ENCODE results near the gene RPL36. TPM values are rescaled to one million over a fixed set of nuclear protein-coding genes. Genes with fewer than 3 reads are reported as not detected.

Gene RPL36
- total and polyA plus RNA-seq, 2 of the 8 experiments (the other 6 are each of a cell fraction or from before 2014, with no cell fraction given): 951 to 1,075 TPM

DNA sequence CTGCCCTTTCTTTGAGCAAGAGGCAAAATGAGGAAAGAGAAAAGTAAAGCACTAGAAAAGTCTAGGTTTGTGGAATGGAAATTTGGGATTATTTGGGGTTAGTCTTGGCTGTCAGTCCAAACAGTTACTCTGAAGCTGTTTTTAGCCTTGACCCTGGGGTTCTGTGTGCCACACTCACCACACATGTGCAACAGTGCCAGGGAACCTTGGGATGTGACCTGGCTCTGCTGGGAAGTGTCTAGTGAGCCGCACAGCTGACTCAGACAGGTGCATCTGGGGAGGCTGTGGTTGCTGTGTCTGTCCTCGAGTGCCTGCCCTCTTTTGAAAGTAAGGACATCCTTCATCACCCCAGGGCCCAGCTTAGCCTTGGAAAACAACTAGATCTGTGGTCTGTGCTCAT is 25.6 kb upstream of the RPL36 start:
- Histone ChIP-seq H3K9me3 (ENCODE audit: insufficient read depth in 2 of 2, low read depth in 1 of 2, low read length in 1 of 2) (no peaks in the 10 kb centered on the region), H3K23me2 (ENCODE audit: low read depth, low read length) (no peaks in the 10 kb centered on the region), H3K18ac (ENCODE audit: extremely low read depth, low read length) (no peak overlapping the region), H4K91ac (replicated peaks; ENCODE audit: insufficient read length, low read length) (no peak overlapping the region), H3K56ac (replicated peaks; ENCODE audit: insufficient read length, low read depth, low read length) (no peak overlapping the region), H4K8ac (ENCODE audit: extremely low read depth, insufficient read depth, low read length) (no peak overlapping the region), H2AK5ac (ENCODE audit: low read depth, low read length) (no peak overlapping the region), H4K20me1 (replicated peaks in 1 of 2; ENCODE audit: control insufficient read depth in 1 of 2, insufficient read depth in 2 of 2, low read length in 2 of 2) (peaks cover 3 to 12% of the 10 kb centered on the region in 2 experiments), H4K5ac (ENCODE audit: insufficient read length, low read depth, low read length) (no peak overlapping the region), H2BK20ac (ENCODE audit: low read length) (no peak overlapping the region), H2BK12ac (ENCODE audit: low read depth, low read length) (no peak overlapping the region), H3K36me3 (ENCODE audit: control insufficient read depth in 2 of 4, insufficient read depth in 4 of 4, low read length in 3 of 4) (peaks cover 47 to 94% (median 69%) of the 10 kb centered on the region in 4 experiments), H2BK15ac (ENCODE audit: low read length) (no peak overlapping the region), H3K79me2 (ENCODE audit: control insufficient read depth in 1 of 2, insufficient read depth in 2 of 2, low read length in 2 of 2) (no peaks in the 10 kb centered on the region), H2BK5ac (ENCODE audit: low read depth, low read length) (no peak overlapping the region), H3K79me1 (ENCODE audit: low read depth, low read length) (peaks cover 3% of the 10 kb centered on the region; the same call in 1 of the 2 replicates), H3K14ac (ENCODE audit: insufficient read length) (no peak overlapping the region), H3K4me1 (replicated peaks in 1 of 4; ENCODE audit: control insufficient read depth in 3 of 4, insufficient read depth in 4 of 4, low read length in 3 of 4) (peaks cover 0 to 9% (median 5%) of the 10 kb centered on the region in 4 experiments; a peak in 5 of 7 replicates), H3K27me3 (replicated peaks in 1 of 4; ENCODE audit: control insufficient read depth in 3 of 4, extremely low read depth in 1 of 4, insufficient read depth in 3 of 4, low read length in 3 of 4) (no peaks in the 10 kb centered on the region), H3K4ac (replicated peaks; ENCODE audit: insufficient read length, low read depth, low read length) (no peak overlapping the region), H3K9ac (replicated peaks in 1 of 4; ENCODE audit: extremely low read depth in 1 of 4, low read depth in 3 of 4, low read length in 3 of 4) (no peak overlapping the region), H3K4me3 (ENCODE audit: extremely low read depth in 1 of 4, insufficient read depth in 2 of 4, low read depth in 3 of 4, low read length in 4 of 4) (no peak overlapping the region), H3K4me2 (ENCODE audit: insufficient read depth in 1 of 2, low read depth in 2 of 2, low read length in 2 of 2) (no peak overlapping the region), H3K23ac (ENCODE audit: insufficient read length) (no peak overlapping the region), H2AFZ (ENCODE audit: low read length) (no peak overlapping the region), H3K27ac (ENCODE audit: low read depth, low read length) (no peak overlapping the region), H2BK120ac (replicated peaks; ENCODE audit: low read depth, low read length) (no peak overlapping the region)
- DNase-seq (ENCODE audit: low read depth in 1 of 2, low spot score in 2 of 2) (no peak), FAIRE-seq (no peak)
- CTCF ChIA-PET (ENCODE audit: partially characterized antibody): interaction anchor here (1.1 to 1.5 kb wide), 2 partner anchors 25 to 60 kb away, joined by 3 to 6 read pairs; partner anchors contain the start of gene RPL36
- WGBS, 2 experiments (ENCODE audit: extremely low coverage in 1 of 2, insufficient coverage in 1 of 2, insufficient read length in 1 of 2, insufficient replicate concordance in 2 of 2, low coverage in 1 of 2, low lambda C conversion rate in 2 of 2, missing lambda C conversion rate in 1 of 2): 78% methylated on average over 2 of the region's 2 CpGs; no CpG with 5 or more reads in 1 of the 2 experiments
- POLR2A ChIA-PET (ENCODE audit: partially characterized antibody): interaction anchor here (0.6 to 4.1 kb wide), 6 partner anchors 13 to 75 kb away, joined by 3 to 17 read pairs (median 3); no protein-coding TSS in a partner anchor
- TF ChIP-seq KDM1A (IDR thresholded peaks at IDR 0.05; ENCODE audit: borderline replicate concordance, low read length): no peak
- TF ChIP-seq SP2 (IDR thresholded peaks at IDR 0.05; ENCODE audit: low read length): no peak
- TF ChIP-seq KDM4A (IDR thresholded peaks at IDR 0.05; ENCODE audit: low read depth, low read length, severe bottlenecking): no peak
